HFF-Myc (cell line): ENCODE measurements around the gene CDK15.
A peak's percentile ranks its signal among the peaks of the same experiment; 100 is the strongest.

Source experiments
- DNase-seq: peaks from one replicate; pipeline ENCODE4 v3.0.0-alpha.2; 2011; ENCODE audit warnings: low read depth; ENCODE audit errors: extremely low read depth
- H3K4me3 ChIP-seq: replicated peaks from 2 replicates; pipeline ENCODE4 v1.5.1; 2011; ENCODE audit warnings: low read depth, mild to moderate bottlenecking, control low read depth, low read length
- TF ChIP-seq, protein P1 (sequence below): IDR thresholded peaks from 2 replicates; pipeline ENCODE4 v1.5.1; 2012; ENCODE audit warnings: mild to moderate bottlenecking, low read depth, low read length, control low read depth; ENCODE audit errors: missing control alignments

The CDK15 gene

DNA sequence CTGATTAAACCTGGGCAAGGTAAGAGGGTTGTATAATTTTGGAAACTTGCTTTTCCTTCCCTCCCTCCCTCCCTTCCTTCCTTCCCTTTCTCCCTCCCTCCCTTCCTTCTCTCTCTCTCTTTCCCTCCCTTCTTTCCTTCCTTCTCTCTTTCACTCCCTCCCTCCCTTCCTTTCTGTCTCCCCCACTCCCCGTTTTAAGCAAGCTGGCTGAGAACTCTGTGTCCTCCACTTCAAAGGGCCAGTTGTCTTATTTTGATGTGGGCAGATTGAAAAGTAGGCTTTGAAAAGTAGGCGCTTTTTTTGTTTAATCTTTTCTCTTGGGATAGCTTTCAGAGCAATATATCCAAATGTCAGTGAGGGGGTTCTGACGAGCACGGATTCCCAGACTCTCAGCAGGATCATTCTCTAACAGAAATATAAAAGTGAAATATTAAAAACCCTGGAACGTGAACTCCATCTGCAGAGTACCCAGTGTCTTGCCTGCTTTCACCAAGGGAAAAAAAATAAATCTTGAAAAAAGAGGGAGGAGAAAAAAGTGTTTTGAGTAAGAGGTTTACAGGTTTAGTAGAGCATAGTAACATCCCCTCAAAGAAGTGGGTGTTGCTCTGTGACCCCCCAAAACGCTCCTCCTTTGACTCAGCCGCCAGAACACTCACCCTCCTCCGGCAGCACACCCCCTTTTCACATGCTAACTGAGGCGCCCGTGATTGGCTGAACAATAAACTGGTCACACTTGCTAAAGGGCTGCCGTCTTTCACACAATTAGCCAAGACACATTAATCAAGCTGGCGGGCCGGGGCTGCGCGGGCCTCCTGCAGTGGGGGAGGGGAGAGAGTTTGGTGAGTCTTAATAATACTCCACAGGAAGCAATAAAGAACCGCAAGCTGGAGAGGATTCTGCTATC, 52.2 kb downstream of the CDK15 start:
- TF ChIP-seq, protein P1, sequence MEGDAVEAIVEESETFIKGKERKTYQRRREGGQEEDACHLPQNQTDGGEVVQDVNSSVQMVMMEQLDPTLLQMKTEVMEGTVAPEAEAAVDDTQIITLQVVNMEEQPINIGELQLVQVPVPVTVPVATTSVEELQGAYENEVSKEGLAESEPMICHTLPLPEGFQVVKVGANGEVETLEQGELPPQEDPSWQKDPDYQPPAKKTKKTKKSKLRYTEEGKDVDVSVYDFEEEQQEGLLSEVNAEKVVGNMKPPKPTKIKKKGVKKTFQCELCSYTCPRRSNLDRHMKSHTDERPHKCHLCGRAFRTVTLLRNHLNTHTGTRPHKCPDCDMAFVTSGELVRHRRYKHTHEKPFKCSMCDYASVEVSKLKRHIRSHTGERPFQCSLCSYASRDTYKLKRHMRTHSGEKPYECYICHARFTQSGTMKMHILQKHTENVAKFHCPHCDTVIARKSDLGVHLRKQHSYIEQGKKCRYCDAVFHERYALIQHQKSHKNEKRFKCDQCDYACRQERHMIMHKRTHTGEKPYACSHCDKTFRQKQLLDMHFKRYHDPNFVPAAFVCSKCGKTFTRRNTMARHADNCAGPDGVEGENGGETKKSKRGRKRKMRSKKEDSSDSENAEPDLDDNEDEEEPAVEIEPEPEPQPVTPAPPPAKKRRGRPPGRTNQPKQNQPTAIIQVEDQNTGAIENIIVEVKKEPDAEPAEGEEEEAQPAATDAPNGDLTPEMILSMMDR, result no peak
- H3K4me3 ChIP-seq, result no peak overlapping the region
- no peak for DNase-seq

DNA sequence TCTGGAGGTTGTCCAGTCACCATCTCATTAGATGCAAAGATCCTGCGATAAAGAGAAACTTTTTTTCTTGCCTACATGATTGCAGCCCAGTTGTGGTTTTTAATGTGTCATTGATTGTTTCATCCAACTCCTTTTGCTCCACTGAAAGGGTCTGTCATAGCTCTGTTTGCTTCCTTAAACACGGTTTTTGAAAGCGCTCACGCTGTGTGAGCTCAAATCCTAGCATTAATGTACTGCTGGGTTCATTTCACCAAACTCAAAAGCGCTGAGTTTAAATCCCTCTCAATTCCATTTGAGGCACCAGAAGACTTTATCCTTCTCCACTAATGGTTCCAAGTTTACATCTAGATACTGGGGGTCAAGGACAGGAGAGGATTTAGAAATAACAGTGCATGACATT, 53.6 kb downstream of the CDK15 start:
- no peak overlapping the region for H3K4me3 ChIP-seq
- DNase-seq, result no peak
- TF ChIP-seq, protein P1, result no peak

DNA sequence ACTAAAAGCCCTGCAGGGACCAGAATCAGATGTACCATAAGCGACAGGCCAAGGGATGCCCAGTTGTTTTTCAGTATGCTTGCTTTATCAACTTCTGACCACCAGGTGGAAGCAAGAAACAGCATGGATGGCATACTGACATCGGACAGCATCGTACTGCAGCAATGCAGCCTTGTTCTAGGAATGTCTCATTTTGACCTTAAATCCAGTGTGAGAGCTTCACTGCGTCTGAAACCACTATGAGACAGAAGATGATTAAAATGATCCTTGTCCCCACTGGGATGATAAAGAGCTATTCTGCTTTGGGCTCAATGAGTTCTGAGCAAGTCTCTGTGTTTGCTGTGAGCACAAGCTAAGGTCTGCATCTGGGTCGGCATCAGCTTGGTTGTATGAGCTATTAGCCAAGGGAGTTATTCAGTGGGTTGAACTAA, 54.3 kb downstream of the CDK15 start:
- TF ChIP-seq, protein P1, result peak; percentile 75
- DNase-seq, result peak; percentile 87
- no peak overlapping the region for H3K4me3 ChIP-seq

DNA sequence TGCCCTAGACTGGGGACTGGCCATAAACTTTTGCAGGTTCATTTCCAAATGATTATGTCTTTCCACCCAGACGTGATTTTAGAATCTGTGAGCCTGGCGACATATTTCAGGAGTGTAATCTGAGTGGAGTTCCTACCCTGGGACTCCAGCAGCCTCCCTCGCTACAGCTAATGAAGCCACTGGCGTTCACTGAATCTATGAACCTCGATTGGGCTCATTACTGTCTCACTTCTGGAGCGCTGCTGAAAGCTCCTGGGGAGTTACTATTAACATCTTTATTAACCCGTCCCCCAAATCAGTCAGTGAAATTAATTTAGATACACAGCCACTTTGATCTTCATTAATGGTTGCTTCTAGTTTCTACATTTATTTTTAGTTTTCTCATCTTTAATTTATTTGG, 56.5 kb downstream of the CDK15 start:
- TF ChIP-seq, protein P1, result no peak
- no peak for DNase-seq
- H3K4me3 ChIP-seq, result no peak overlapping the region

DNA sequence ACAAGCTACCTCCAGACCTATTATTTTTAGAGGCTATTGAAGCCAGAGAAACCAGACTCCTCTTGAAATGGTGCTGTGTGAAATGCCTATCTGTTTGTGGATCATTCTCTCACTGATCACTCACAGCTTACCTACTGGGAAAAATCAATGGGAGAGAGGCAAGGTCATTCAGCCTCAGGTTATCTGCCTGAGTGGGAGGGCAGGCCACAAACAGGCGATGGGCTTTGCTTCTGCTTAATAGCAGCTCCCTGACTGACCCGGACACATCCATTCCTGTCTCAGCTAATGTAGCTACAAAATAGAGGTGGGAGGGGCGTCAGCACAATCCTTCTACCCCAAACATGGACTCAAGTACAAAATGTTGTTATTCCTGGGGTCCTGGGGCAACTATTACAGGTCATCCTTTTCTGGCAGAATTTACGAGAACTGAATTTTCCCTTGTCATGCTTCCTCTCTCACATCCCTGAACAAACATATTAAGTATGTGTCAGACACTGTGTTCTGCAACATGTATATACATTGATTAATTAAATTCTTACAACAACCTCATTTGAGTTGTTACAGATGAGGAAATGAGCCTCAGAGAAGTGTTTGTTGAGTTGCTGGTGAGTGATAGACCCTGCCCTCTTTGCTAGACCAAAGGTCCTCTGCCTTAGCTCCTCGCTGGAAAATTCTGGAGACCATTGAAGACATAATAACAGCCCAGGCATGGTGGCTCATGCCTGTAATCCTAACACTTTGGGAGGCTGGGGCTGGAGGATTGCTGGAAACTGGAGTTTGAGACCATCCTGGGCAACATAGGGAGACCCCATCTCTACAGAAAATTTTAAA, 60.5 kb downstream of the CDK15 start:
- no peak for DNase-seq
- H3K4me3 ChIP-seq, result no peak overlapping the region
- TF ChIP-seq, protein P1, result no peak

DNA sequence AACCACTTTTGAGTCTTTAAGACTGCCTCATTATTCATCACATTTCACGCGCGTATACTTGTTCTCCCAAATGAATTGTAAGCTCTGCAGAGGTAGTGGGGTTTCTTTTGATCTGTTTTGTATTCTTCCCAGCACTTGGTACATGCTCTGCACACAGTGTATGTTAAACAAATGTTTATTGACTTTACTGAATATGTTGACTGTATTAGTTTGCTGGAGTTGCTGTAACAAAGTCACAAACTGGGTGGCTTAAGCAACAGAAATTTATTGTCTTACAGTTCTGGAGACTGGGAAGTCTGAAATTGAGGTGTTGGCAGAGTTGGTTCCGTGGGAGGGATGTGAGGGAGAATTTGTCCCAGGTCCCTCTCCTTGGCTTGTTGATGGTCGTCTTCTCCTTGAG, 65.1 kb downstream of the CDK15 start:
- no peak overlapping the region for H3K4me3 ChIP-seq
- TF ChIP-seq, protein P1, result no peak
- DNase-seq, result no peak
